A549 (cell line): ENCODE results near the gene SHISA6. TPM values are rescaled to one million over a fixed set of nuclear protein-coding genes. Genes with fewer than 3 reads are reported as not detected.

Experiments
- ATAC-seq, 2 experiments: fragments of 200-7000 bp in 1 of 2; fragments of >200 bp in 1 of 2; cut with Nextera tagmentation in 1 of 2; cut with Tn5 transposase in 1 of 2; 3 replicates each; pipeline versions ENCODE4 v1.8.0 to v1.9.1; 2018 to 2020; ENCODE audit warnings: mild to moderate bottlenecking in 1 of 2, moderate library complexity in 1 of 2
- CTCF ChIA-PET: fragments of 300-600 bp; sonication (Branson Sonifier 250); formaldehyde crosslinking; extraction: SDS; loops from one replicate; lab custom pipeline; 2021; ENCODE audit warnings: antibody characterized with exemption, inconsistent platforms; lab: Yijun Ruan, JAX
- POLR2A ChIA-PET: fragments of 350-600 bp; formaldehyde crosslinking; extraction: SDS; loops from one replicate; lab custom pipeline; 2021; ENCODE audit warnings: antibody characterized with exemption, inconsistent platforms; lab: Yijun Ruan, JAX
- DNase-seq, 2 experiments: peaks; one replicate each; pipeline versions ENCODE4 v3.0.0 to v3.0.0-alpha.2; 2011 to 2016; ENCODE audit warnings: low read depth in 1 of 2, low spot score in 1 of 2
- FAIRE-seq: peaks from 2 replicates; lab custom pipeline; 2011; peaks lifted over from hg19 to GRCh38; lab: Jason Lieb, UNC
- H3K27ac ChIP-seq, 2 experiments: fragments of >200 bp; sonication (Bioruptor Twin); formaldehyde crosslinking; 3 replicates each; pipeline ENCODE4 v1.5.1; 2016 to 2017
- H3K4me1 ChIP-seq: fragments of >200 bp; sonication (Bioruptor Twin); formaldehyde crosslinking; 3 replicates; pipeline ENCODE4 v1.6.1; 2016
- H3K4me2 ChIP-seq: fragments of >200 bp; sonication (Bioruptor Twin); formaldehyde crosslinking; 3 replicates; pipeline ENCODE4 v1.6.1; 2016
- H3K4me3 ChIP-seq: fragments of >200 bp; sonication (Bioruptor Twin); formaldehyde crosslinking; 3 replicates; pipeline ENCODE4 v1.5.1; 2016
- H3K9me3 ChIP-seq: fragments of >200 bp; sonication (Bioruptor Twin); formaldehyde crosslinking; 3 replicates; pipeline ENCODE4 v1.6.1; 2016
- BHLHE40 ChIP-seq: IDR thresholded peaks from 2 replicates; pipeline ENCODE4 v1.6.1; 2012; ENCODE audit warnings: low read depth, low read length, inconsistent platforms
- CEBPB ChIP-seq, 2 experiments: fragments of >200 bp in 1 of 2; sonication (Bioruptor Twin) in 1 of 2; formaldehyde crosslinking in 1 of 2; IDR thresholded peaks; 2 replicates each; pipeline ENCODE4 v1.6.1; 2012 to 2016
- ESRRA ChIP-seq: fragments of 150-350 bp; IDR thresholded peaks from 2 replicates; pipeline ENCODE4 v1.6.1; 2014; ENCODE audit warnings: mild to moderate bottlenecking, low read length, borderline replicate concordance
- FOSL2 ChIP-seq, 2 experiments: fragments of 450-650 bp in 1 of 2; fragments of >200 bp in 1 of 2; sonication (Bioruptor Twin) in 1 of 2; formaldehyde crosslinking; IDR thresholded peaks; 2 replicates each; pipeline versions ENCODE4 v1.5.0 to v1.6.1; 2016 to 2020; ENCODE audit warnings: mild to moderate bottlenecking in 1 of 2, moderate library complexity in 1 of 2
- HDAC2 ChIP-seq: fragments of 200-600 bp; sonication (generic); IDR thresholded peaks from 2 replicates; pipeline ENCODE4 v1.6.1; 2016
- HEYL ChIP-seq: fragments of 250-450 bp; sonication (Bioruptor Pico); IDR thresholded peaks from 2 replicates; pipeline ENCODE4 v1.8.0; 2021; ENCODE audit warnings: mild to moderate bottlenecking, moderate library complexity
- HOXB5 ChIP-seq: fragments of 250-450 bp; sonication (Bioruptor Pico); IDR thresholded peaks from 2 replicates; pipeline ENCODE4 v1.5.0; 2020; ENCODE audit warnings: mild to moderate bottlenecking, moderate library complexity
- JUNB ChIP-seq: fragments of >200 bp; sonication (Bioruptor Twin); formaldehyde crosslinking; IDR thresholded peaks from 2 replicates; pipeline ENCODE4 v1.6.1; 2016
- MAFK ChIP-seq: fragments of 450-650 bp; IDR thresholded peaks from 2 replicates; pipeline ENCODE4 v1.6.1; 2014; ENCODE audit not compliant: partially characterized antibody
- MAZ ChIP-seq: fragments of 150-350 bp; IDR thresholded peaks from 2 replicates; pipeline ENCODE4 v1.6.1; 2014; ENCODE audit warnings: antibody characterized with exemption, low read depth, low read length, borderline replicate concordance
- NFE2L2 ChIP-seq: fragments of 150-350 bp; conservative IDR thresholded peaks from 2 replicates; pipeline ENCODE4 v1.6.1; 2014; ENCODE audit warnings: low read length
- NR3C1 ChIP-seq: fragments of >200 bp; sonication (Bioruptor Twin); formaldehyde crosslinking; IDR thresholded peaks from 3 replicates; pipeline ENCODE4 v1.6.1; 2017
- POLR2A ChIP-seq: IDR thresholded peaks from 2 replicates; pipeline ENCODE4 v1.6.1; 2012; ENCODE audit warnings: mild to moderate bottlenecking, low read length
- POLR2AphosphoS2 ChIP-seq: conservative IDR thresholded peaks from 2 replicates; pipeline ENCODE4 v1.6.1; 2012; ENCODE audit warnings: low read length, improper control_type of control experiment, inconsistent platforms
- RARB ChIP-seq: fragments of 250-450 bp; sonication (Bioruptor Pico); IDR thresholded peaks from 2 replicates; pipeline ENCODE4 v1.8.0; 2021; ENCODE audit warnings: mild to moderate bottlenecking, moderate library complexity
- SREBF2 ChIP-seq: fragments of 450-650 bp; IDR thresholded peaks from 2 replicates; pipeline ENCODE4 v1.6.1; 2014; ENCODE audit warnings: mild to moderate bottlenecking, moderate library complexity
- ZC3H11A ChIP-seq: fragments of 450-650 bp; IDR thresholded peaks from 2 replicates; pipeline ENCODE4 v1.6.1; 2014; ENCODE audit warnings: antibody characterized with exemption, mild to moderate bottlenecking
- ZNF302 ChIP-seq: fragments of 250-450 bp; sonication (Bioruptor Pico); IDR thresholded peaks from 2 replicates; pipeline ENCODE4 v1.9.0; 2021; ENCODE audit warnings: inconsistent platforms, mild to moderate bottlenecking, moderate library complexity
- WGBS: methylation state at CpG from one replicate; pipeline ENCODE4 v1.1.6; 2017; ENCODE audit errors: missing lambda C conversion rate; 5-methylcytosine and 5-hydroxymethylcytosine counted together
- polyA plus RNA-seq, 4 experiments: library from polyadenylated mRNA; depleted of rRNA in 3 of 4; stranded (reverse); fragments of >200 nt; fragmentation: RNase III in 1 of 4; extraction: RNeasy Plus Mini Kit Qiagen cat#74134 plus additional on column Dnase treatment in 1 of 4; gene quantifications; 2 replicates in 3 of 4; 3 replicates in 1 of 4; pipeline ENCODE4 v1.2.3, GENCODE V29; 2011 to 2017
- TF ChIP-seq, protein P1 (sequence below): fragments of >200 bp; sonication (Bioruptor Twin); formaldehyde crosslinking; IDR thresholded peaks from 2 replicates; pipeline ENCODE4 v1.6.1; 2016
- TF ChIP-seq, protein P2 (sequence below): IDR thresholded peaks from 2 replicates; pipeline ENCODE4 v1.6.1; 2012; ENCODE audit warnings: low read depth, borderline replicate concordance
- TF ChIP-seq, protein P3 (sequence below): fragments of 150-350 bp; IDR thresholded peaks from 2 replicates; pipeline ENCODE4 v1.6.1; 2014; ENCODE audit warnings: low read depth, mild to moderate bottlenecking, low read length
- TF ChIP-seq, protein P4 (sequence below): fragments of >200 bp; sonication (Bioruptor Twin); formaldehyde crosslinking; IDR thresholded peaks from 3 replicates; pipeline ENCODE4 v1.5.1; 2016
- TF ChIP-seq, protein P5 (sequence below): fragments of 250-450 bp; sonication (Bioruptor Pico); IDR thresholded peaks from 2 replicates; pipeline ENCODE4 v1.5.0; 2021; ENCODE audit warnings: mild to moderate bottlenecking, moderate library complexity, borderline replicate concordance

The SHISA6 gene
- polyA plus RNA-seq, 2 of the 4 experiments (the other 2 are of a cell fraction), result not detected

DNA sequence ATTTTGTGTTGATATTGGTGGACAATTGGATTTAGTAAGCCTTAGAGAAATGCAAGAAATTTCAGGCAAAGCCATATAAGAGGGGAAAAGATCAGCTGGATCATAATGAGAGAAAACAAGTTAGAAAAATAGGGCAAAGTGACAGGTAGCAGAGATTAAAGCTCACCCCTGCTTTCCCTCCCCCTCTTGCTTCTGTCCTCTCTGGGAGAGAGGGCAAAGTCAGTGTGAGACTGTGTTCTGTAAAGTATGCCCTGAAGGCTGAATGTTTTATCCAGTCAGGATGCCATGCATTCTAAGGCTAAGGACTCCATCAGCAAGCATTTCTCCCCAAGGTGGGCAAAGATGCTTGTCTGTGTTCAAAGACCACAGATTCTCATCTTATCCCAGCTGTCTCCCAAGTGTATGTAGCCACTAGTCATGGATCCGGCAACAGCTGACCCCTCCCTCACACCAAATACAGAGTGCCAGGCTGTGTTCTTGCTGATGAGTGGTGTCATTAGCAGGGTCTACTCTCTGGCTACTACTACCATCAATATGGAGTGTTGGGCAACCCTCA, 221.1 kb downstream of the SHISA6 start:
- ChIA-PET POLR2A (no interaction called here), CTCF (interaction anchor here (1.2 kb wide), 1 partner anchor 25 kb away, joined by 3 read pairs; no protein-coding TSS in a partner anchor)
- FAIRE-seq, result no peak
- 0% methylated on average over 1 of the region's 1 CpG for WGBS
- no peak overlapping the region for H3K4me2 ChIP-seq
- H3K4me1 ChIP-seq, result no peaks in the 10 kb centered on the region
- no peak overlapping the region for H3K27ac ChIP-seq
- no peak overlapping the region for H3K4me3 ChIP-seq
- TF ChIP-seq CEBPB (IDR thresholded peaks at IDR 0.05) (no peak), NFE2L2 (no peak), MAFK (no peak), POLR2AphosphoS2 (no peak), HOXB5 (CRISPR knock-in tag) (no peak), HDAC2 (no peak), SREBF2 (no peak), MAZ (no peak), ZC3H11A (no peak), NR3C1 (no peak), BHLHE40 (no peak), JUNB (no peak)
- TF ChIP-seq, protein P1, sequence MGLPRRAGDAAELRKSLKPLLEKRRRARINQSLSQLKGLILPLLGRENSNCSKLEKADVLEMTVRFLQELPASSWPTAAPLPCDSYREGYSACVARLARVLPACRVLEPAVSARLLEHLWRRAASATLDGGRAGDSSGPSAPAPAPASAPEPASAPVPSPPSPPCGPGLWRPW, result no peak
- TF ChIP-seq, protein P2, sequence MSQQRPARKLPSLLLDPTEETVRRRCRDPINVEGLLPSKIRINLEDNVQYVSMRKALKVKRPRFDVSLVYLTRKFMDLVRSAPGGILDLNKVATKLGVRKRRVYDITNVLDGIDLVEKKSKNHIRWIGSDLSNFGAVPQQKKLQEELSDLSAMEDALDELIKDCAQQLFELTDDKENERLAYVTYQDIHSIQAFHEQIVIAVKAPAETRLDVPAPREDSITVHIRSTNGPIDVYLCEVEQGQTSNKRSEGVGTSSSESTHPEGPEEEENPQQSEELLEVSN, result no peak
- TF ChIP-seq, protein P3, sequence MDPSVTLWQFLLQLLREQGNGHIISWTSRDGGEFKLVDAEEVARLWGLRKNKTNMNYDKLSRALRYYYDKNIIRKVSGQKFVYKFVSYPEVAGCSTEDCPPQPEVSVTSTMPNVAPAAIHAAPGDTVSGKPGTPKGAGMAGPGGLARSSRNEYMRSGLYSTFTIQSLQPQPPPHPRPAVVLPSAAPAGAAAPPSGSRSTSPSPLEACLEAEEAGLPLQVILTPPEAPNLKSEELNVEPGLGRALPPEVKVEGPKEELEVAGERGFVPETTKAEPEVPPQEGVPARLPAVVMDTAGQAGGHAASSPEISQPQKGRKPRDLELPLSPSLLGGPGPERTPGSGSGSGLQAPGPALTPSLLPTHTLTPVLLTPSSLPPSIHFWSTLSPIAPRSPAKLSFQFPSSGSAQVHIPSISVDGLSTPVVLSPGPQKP, result no peak
- TF ChIP-seq, protein P4, sequence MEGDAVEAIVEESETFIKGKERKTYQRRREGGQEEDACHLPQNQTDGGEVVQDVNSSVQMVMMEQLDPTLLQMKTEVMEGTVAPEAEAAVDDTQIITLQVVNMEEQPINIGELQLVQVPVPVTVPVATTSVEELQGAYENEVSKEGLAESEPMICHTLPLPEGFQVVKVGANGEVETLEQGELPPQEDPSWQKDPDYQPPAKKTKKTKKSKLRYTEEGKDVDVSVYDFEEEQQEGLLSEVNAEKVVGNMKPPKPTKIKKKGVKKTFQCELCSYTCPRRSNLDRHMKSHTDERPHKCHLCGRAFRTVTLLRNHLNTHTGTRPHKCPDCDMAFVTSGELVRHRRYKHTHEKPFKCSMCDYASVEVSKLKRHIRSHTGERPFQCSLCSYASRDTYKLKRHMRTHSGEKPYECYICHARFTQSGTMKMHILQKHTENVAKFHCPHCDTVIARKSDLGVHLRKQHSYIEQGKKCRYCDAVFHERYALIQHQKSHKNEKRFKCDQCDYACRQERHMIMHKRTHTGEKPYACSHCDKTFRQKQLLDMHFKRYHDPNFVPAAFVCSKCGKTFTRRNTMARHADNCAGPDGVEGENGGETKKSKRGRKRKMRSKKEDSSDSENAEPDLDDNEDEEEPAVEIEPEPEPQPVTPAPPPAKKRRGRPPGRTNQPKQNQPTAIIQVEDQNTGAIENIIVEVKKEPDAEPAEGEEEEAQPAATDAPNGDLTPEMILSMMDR, result no peak
- no peak for ATAC-seq
- DNase-seq, result no peak
- no peaks in the 10 kb centered on the region for H3K9me3 ChIP-seq

DNA sequence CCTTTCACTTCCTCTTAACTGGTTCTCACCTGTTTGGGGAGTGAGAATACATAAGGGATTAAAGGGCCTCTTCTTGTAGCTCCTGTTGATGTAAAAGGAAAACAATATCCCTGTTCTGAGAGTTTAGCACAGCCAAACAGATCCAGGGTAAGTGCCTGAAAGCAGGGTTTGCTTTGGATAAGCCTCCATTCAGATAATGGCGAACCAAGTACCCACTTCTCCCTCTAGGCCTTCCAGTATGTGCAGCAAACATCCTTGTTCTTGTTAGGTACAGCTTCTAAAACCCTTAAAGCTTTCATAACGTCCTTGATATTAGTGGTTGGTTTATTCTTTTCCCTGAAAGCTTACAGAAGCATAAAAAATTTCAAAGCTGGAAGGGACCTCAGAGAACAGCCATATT, 226.6 kb downstream of the SHISA6 start:
- FAIRE-seq, result no peak
- H3K4me2 ChIP-seq, result no peak overlapping the region

More for the DNA sequence above, 226.6 kb downstream of the SHISA6 start:
- ATAC-seq (no peak), DNase-seq (no peak)
- H3K9me3 ChIP-seq, result no peaks in the 10 kb centered on the region
- no peak overlapping the region for H3K27ac ChIP-seq
- TF ChIP-seq HEYL (CRISPR knock-in tag) (no peak), ESRRA (no peak), ZNF302 (CRISPR knock-in tag) (no peak), POLR2A (no peak), RARB (CRISPR knock-in tag) (no peak), FOSL2 (IDR thresholded peaks at IDR 0.05) (no peak), FOSL2 (CRISPR knock-in tag; IDR thresholded peaks at IDR 0.05) (no peak)
- TF ChIP-seq, protein P5, sequence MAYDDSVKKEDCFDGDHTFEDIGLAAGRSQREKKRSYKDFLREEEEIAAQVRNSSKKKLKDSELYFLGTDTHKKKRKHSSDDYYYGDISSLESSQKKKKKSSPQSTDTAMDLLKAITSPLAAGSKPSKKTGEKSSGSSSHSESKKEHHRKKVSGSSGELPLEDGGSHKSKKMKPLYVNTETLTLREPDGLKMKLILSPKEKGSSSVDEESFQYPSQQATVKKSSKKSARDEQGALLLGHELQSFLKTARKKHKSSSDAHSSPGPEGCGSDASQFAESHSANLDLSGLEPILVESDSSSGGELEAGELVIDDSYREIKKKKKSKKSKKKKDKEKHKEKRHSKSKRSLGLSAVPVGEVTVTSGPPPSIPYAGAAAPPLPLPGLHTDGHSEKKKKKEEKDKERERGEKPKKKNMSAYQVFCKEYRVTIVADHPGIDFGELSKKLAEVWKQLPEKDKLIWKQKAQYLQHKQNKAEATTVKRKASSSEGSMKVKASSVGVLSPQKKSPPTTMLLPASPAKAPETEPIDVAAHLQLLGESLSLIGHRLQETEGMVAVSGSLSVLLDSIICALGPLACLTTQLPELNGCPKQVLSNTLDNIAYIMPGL (CRISPR knock-in tag), result no peak
- TF ChIP-seq, protein P4, result no peak
- ChIA-PET POLR2A (no interaction called here), CTCF (no interaction called here)
- H3K4me1 ChIP-seq, result no peaks in the 10 kb centered on the region
- 1% methylated on average over 2 of the region's 2 CpGs for WGBS
- no peak overlapping the region for H3K4me3 ChIP-seq
